GM18505 (cell line): ENCODE data around the gene PAQR6.

Experiments used
- ATAC-seq: cut with Tn5 transposase; IDR thresholded peaks from one replicate; pipeline ENCODE4 v1.9.1; 2021; ENCODE audit not compliant: unreplicated experiment
- POLR2A ChIP-seq: IDR thresholded peaks from 4 replicates; pipeline ENCODE4 v1.6.1; 2011; ENCODE audit warnings: borderline replicate concordance; ENCODE audit not compliant: insufficient read depth, insufficient read length; ENCODE audit errors: extremely low read depth

Gene PAQR6

GRCh38 chr1:156281693-156282478 is 34.0 kb upstream of the PAQR6 start:
- ATAC-seq: no peak
- peak; percentile 57 for TF ChIP-seq POLR2A

GRCh38 chr1:156281281-156281680 is 33.4 kb upstream of the PAQR6 start:
- ATAC-seq: no peak
- no peak for TF ChIP-seq POLR2A

- ATAC-seq: no peak
- TF ChIP-seq POLR2A: no peak
Measured at GRCh38 chr1:156279837-156280236, 32.0 kb upstream of the PAQR6 start.

- ATAC-seq: no peak
- no peak for TF ChIP-seq POLR2A
Measured at GRCh38 chr1:156276966-156277381, 29.1 kb upstream of the PAQR6 start.

GRCh38 chr1:156276532-156276931 is 28.7 kb upstream of the PAQR6 start:
- no peak for TF ChIP-seq POLR2A
- no peak for ATAC-seq

- TF ChIP-seq POLR2A: no peak
- ATAC-seq: no peak
Measured at GRCh38 chr1:156270314-156270713, 22.5 kb upstream of the PAQR6 start.

- no peak for ATAC-seq
- no peak for TF ChIP-seq POLR2A
Measured at GRCh38 chr1:156268336-156268735, 20.5 kb upstream of the PAQR6 start.

- no peak for ATAC-seq
- no peak for TF ChIP-seq POLR2A
Measured at GRCh38 chr1:156266051-156266450, 18.2 kb upstream of the PAQR6 start.

- no peak for ATAC-seq
- TF ChIP-seq POLR2A: no peak
Measured at GRCh38 chr1:156263288-156263655, 15.4 kb upstream of the PAQR6 start.

- ATAC-seq: no peak
- TF ChIP-seq POLR2A: no peak
Measured at GRCh38 chr1:156262461-156263287, 14.8 kb upstream of the PAQR6 start.

- TF ChIP-seq POLR2A: no peak
- ATAC-seq: no peak
Measured at GRCh38 chr1:156260896-156261295, 13.0 kb upstream of the PAQR6 start.

GRCh38 chr1:156259805-156260204 is 11.9 kb upstream of the PAQR6 start:
- no peak for TF ChIP-seq POLR2A
- ATAC-seq: no peak

GRCh38 chr1:156258859-156259258 is 11.0 kb upstream of the PAQR6 start:
- no peak for TF ChIP-seq POLR2A
- no peak for ATAC-seq

- ATAC-seq: no peak
- TF ChIP-seq POLR2A: no peak
Measured at GRCh38 chr1:156257711-156258110, 9.9 kb upstream of the PAQR6 start.
